Amniotic stem cell (primary cell): ENCODE data around the gene LCMT2.

ENCODE experiments used
- DNase-seq: peaks from one replicate; lab custom pipeline; 2025; lab: John Stamatoyannopoulos, UW

Gene LCMT2

GRCh38 chr15:43274136-43274535, 56.2 kb downstream of the LCMT2 start:
- no peak for DNase-seq
